BLaER1 treated with 17β-estradiol and CSF1 and Interleukin-3, amounts not matched to agents 10 nM and 100 nM (cell line): ENCODE measurements around the gene CT47C1.
"Not testable (repeated sequence)": the region's sequence is repeated elsewhere in the genome, so short reads cannot be mapped to it uniquely, and the experiment has no call there.

Experiments used
- H3K27ac ChIP-seq, 11 experiments: shearing (Covaris generic); formaldehyde crosslinking; 2 replicates each; pipeline ENCODE4 v1.8.1; 2022
- H3K27me3 ChIP-seq, 11 experiments: shearing (Covaris generic); formaldehyde crosslinking; 2 replicates each; pipeline ENCODE4 v1.8.1; 2022
- H3K36me3 ChIP-seq, 11 experiments: shearing (Covaris generic); formaldehyde crosslinking; 2 replicates each; pipeline ENCODE4 v1.8.1; 2022
- H3K4me1 ChIP-seq, 10 experiments: shearing (Covaris generic); formaldehyde crosslinking; 2 replicates each; pipeline ENCODE4 v1.8.1; 2022
- H3K4me2 ChIP-seq, 11 experiments: shearing (Covaris generic); formaldehyde crosslinking; 2 replicates each; pipeline ENCODE4 v1.8.1; 2022
- H3K4me3 ChIP-seq, 10 experiments: shearing (Covaris generic); formaldehyde crosslinking; 2 replicates each; pipeline ENCODE4 v1.8.1; 2022
- H3K9ac ChIP-seq, 11 experiments: shearing (Covaris generic); formaldehyde crosslinking; 2 replicates each; pipeline ENCODE4 v1.8.1; 2022
- H3K9me3 ChIP-seq, 11 experiments: shearing (Covaris generic); formaldehyde crosslinking; replicated peaks in 1 of 11; 2 replicates each; pipeline ENCODE4 v1.8.1; 2022
- H4K20me1 ChIP-seq, 11 experiments: shearing (Covaris generic); formaldehyde crosslinking; 2 replicates each; pipeline ENCODE4 v1.8.1; 2022
- Cebpa-rat ChIP-seq, 11 experiments: shearing (Covaris generic); IDR thresholded peaks; 2 replicates each; pipeline ENCODE4 v1.8.1; 2022

The CT47C1 gene

GRCh38 chrX:119072744-119073143 is at the start of gene CT47C1:
TSS of gene CT47C1 (plus strand) at chrX:119072993. CDS start at chrX:119073226, 233 bp downstream.
- no peak within 1 kb of the TSS for H3K9ac ChIP-seq
- H3K36me3 ChIP-seq: no peaks in the 10 kb centered on the region
- peaks cover 0 to 12% (median 5%) of the 10 kb centered on the region in 11 experiments; a peak in 8 of 22 replicates for H3K9me3 ChIP-seq
- H3K4me3 ChIP-seq: no peak within 1 kb of the TSS
- H3K27me3 ChIP-seq: no peaks in the 10 kb centered on the region
- TF ChIP-seq Cebpa-rat (IDR thresholded peaks at IDR 0.05): no peak
- no peaks in the 10 kb centered on the region for H4K20me1 ChIP-seq
- H3K27ac ChIP-seq: no peak within 1 kb of the TSS; a peak in 1 of 22 replicates
- H3K4me2 ChIP-seq: peak within 1 kb of the TSS; percentile 3 to 51 (median 39); a peak in 17 of 22 replicates
- peaks cover 7 to 18% (median 14%) of the 10 kb centered on the region in 10 experiments; a peak in 19 of 20 replicates for H3K4me1 ChIP-seq

- H3K27me3 ChIP-seq: no peaks in the 10 kb centered on the region
- peaks cover 0 to 13% (median 0%) of the 10 kb centered on the region in 10 experiments; a peak in 5 of 20 replicates for H3K4me1 ChIP-seq
- H3K9me3 ChIP-seq: peaks cover 0 to 27% (median 8%) of the 10 kb centered on the region in 11 experiments; a peak in 9 of 22 replicates
- no peak for TF ChIP-seq Cebpa-rat (IDR thresholded peaks at IDR 0.05)
- H3K9ac ChIP-seq: no peak overlapping the region
- peaks cover 0 to 26% (median 15%) of the 10 kb centered on the region in 11 experiments; a peak in 19 of 22 replicates for H3K36me3 ChIP-seq
- H3K4me3 ChIP-seq: no peak overlapping the region
- H3K27ac ChIP-seq: no peak overlapping the region
- H3K4me2 ChIP-seq: no peak overlapping the region
- peaks cover 0 to 8% (median 3%) of the 10 kb centered on the region in 11 experiments; a peak in 8 of 22 replicates for H4K20me1 ChIP-seq
Measured at GRCh38 chrX:119025900-119026299, 46.9 kb upstream of the CT47C1 start.

- H3K4me3 ChIP-seq, H3K4me2 ChIP-seq, H3K9ac ChIP-seq, H4K20me1 ChIP-seq, H3K27ac ChIP-seq, H3K27me3 ChIP-seq: not testable (repeated sequence)
- Histone ChIP-seq H3K4me1 (peaks cover 0 to 13% (median 0%) of the 10 kb centered on the region in 10 experiments; a peak in 5 of 20 replicates), H3K36me3 (peaks cover 0 to 24% (median 13%) of the 10 kb centered on the region in 11 experiments; a peak in 19 of 22 replicates), H3K9me3 (peaks cover 0 to 27% (median 8%) of the 10 kb centered on the region in 11 experiments; a peak in 9 of 22 replicates)
Measured at GRCh38 chrX:119026344-119026743, 46.4 kb upstream of the CT47C1 start.

- not testable (repeated sequence) for H3K9ac ChIP-seq, H3K27me3 ChIP-seq, H4K20me1 ChIP-seq, H3K27ac ChIP-seq, H3K36me3 ChIP-seq, H3K4me3 ChIP-seq
- peaks cover 0 to 13% (median 0%) of the 10 kb centered on the region in 10 experiments; a peak in 5 of 20 replicates for H3K4me1 ChIP-seq
- peaks cover 0 to 34% (median 14%) of the 10 kb centered on the region in 11 experiments; a peak in 19 of 22 replicates for H3K9me3 ChIP-seq
- H3K4me2 ChIP-seq: peak overlapping the region in 2 of 11 experiments; percentile 28 to 62; a peak in 4 of 22 replicates
Measured at GRCh38 chrX:119027960-119028732, 44.6 kb upstream of the CT47C1 start.

GRCh38 chrX:119028733-119029330 is 44.0 kb upstream of the CT47C1 start:
- Histone ChIP-seq H4K20me1 (no peaks in the 10 kb centered on the region; a peak in 1 of 22 replicates), H3K4me2 (peak overlapping the region in 2 of 11 experiments; percentile 28 to 62; a peak in 4 of 22 replicates), H3K27me3 (no peaks in the 10 kb centered on the region), H3K4me3 (no peak overlapping the region), H3K9ac (no peak overlapping the region), H3K9me3 (peaks cover 6 to 41% (median 20%) of the 10 kb centered on the region in 11 experiments), H3K4me1 (peaks cover 0 to 13% (median 0%) of the 10 kb centered on the region in 10 experiments; a peak in 5 of 20 replicates), H3K27ac (peak overlapping the region in 1 of 11 experiments; percentile 5; a peak in 2 of 22 replicates), H3K36me3 (peaks cover 0 to 5% (median 0%) of the 10 kb centered on the region in 11 experiments; a peak in 2 of 22 replicates)
- no peak for TF ChIP-seq Cebpa-rat (IDR thresholded peaks at IDR 0.05)

GRCh38 chrX:119029656-119030055 is 43.1 kb upstream of the CT47C1 start:
- H3K4me3 ChIP-seq, H3K27me3 ChIP-seq, H3K36me3 ChIP-seq, H4K20me1 ChIP-seq, H3K4me2 ChIP-seq, H3K27ac ChIP-seq, H3K9ac ChIP-seq: not testable (repeated sequence)
- peaks cover 14 to 49% (median 29%) of the 10 kb centered on the region in 11 experiments for H3K9me3 ChIP-seq
- peaks cover 0 to 13% (median 0%) of the 10 kb centered on the region in 10 experiments; a peak in 5 of 20 replicates for H3K4me1 ChIP-seq

- Histone ChIP-seq H3K4me2 (no peak overlapping the region), H3K4me1 (peaks cover 0 to 13% (median 0%) of the 10 kb centered on the region in 10 experiments; a peak in 5 of 20 replicates), H3K27me3 (no peaks in the 10 kb centered on the region), H3K4me3 (no peak overlapping the region), H3K9me3 (peaks cover 14 to 56% (median 34%) of the 10 kb centered on the region in 11 experiments), H3K9ac (no peak overlapping the region), H3K36me3 (peaks cover 0 to 5% (median 0%) of the 10 kb centered on the region in 11 experiments; a peak in 2 of 22 replicates), H3K27ac (no peak overlapping the region), H4K20me1 (no peaks in the 10 kb centered on the region; a peak in 1 of 22 replicates)
- no peak for TF ChIP-seq Cebpa-rat (IDR thresholded peaks at IDR 0.05)
Measured at GRCh38 chrX:119030990-119031389, 41.8 kb upstream of the CT47C1 start.

GRCh38 chrX:119036107-119037029 is 36.4 kb upstream of the CT47C1 start:
- Histone ChIP-seq H3K9ac (no peak overlapping the region), H3K9me3 (peaks cover 14 to 35% (median 27%) of the 10 kb centered on the region in 11 experiments), H3K4me1 (peaks cover 0 to 16% (median 0%) of the 10 kb centered on the region in 10 experiments; a peak in 6 of 20 replicates), H3K4me3 (no peak overlapping the region), H3K27me3 (no peaks in the 10 kb centered on the region), H3K27ac (no peak overlapping the region), H4K20me1 (no peaks in the 10 kb centered on the region), H3K4me2 (no peak overlapping the region), H3K36me3 (peaks cover 0 to 5% (median 0%) of the 10 kb centered on the region in 11 experiments; a peak in 2 of 22 replicates)
- TF ChIP-seq Cebpa-rat (IDR thresholded peaks at IDR 0.05): no peak
